H1 (cell line): ENCODE measurements around the gene OTUB1. TPM values are rescaled to one million over a fixed set of nuclear protein-coding genes. Genes with fewer than 3 reads are reported as not detected.

Experiments used
- CTCF ChIA-PET: fragments of 300-600 bp; sonication (Branson Sonifier 250); formaldehyde crosslinking; loops from one replicate; lab custom pipeline; 2021; ENCODE audit not compliant: partially characterized antibody; lab: Charles Lee
- POLR2A ChIA-PET: fragments of 300-600 bp; sonication (Branson Sonifier 250); formaldehyde crosslinking; loops from one replicate; lab custom pipeline; 2021; ENCODE audit warnings: inconsistent platforms; ENCODE audit not compliant: partially characterized antibody; lab: Charles Lee
- DNase-seq, 2 experiments: peaks; one replicate each; pipeline versions ENCODE4 v3.0.0 to v3.0.0-alpha.2; 2010 to 2022; ENCODE audit warnings: low spot score in 2 of 2, low read depth in 1 of 2, mixed read lengths in 1 of 2
- FAIRE-seq: peaks from 2 replicates; lab custom pipeline; 2011; peaks lifted over from hg19 to GRCh38; lab: Jason Lieb, UNC
- H2AFZ ChIP-seq: 2 replicates; pipeline ENCODE4 v1.8.1; 2012; ENCODE audit warnings: low read length, inconsistent platforms
- H2AK5ac ChIP-seq: 2 replicates; pipeline ENCODE4 v1.6.1; 2013; ENCODE audit warnings: low read depth, low read length
- H2BK120ac ChIP-seq: replicated peaks from 2 replicates; pipeline ENCODE3; 2013; ENCODE audit warnings: low read depth, low read length, inconsistent platforms
- H2BK12ac ChIP-seq: 2 replicates; pipeline ENCODE4 v1.6.1; 2013; ENCODE audit warnings: low read depth, low read length
- H2BK15ac ChIP-seq: 2 replicates; pipeline ENCODE4 v1.6.1; 2013; ENCODE audit warnings: low read length
- H2BK20ac ChIP-seq: 2 replicates; pipeline ENCODE4 v1.6.1; 2013; ENCODE audit warnings: low read length
- H2BK5ac ChIP-seq: 2 replicates; pipeline ENCODE4 v1.6.1; 2013; ENCODE audit warnings: low read depth, low read length
- H3K14ac ChIP-seq: 2 replicates; pipeline ENCODE4 v1.6.1; 2013; ENCODE audit warnings: inconsistent platforms; ENCODE audit not compliant: insufficient read length
- H3K18ac ChIP-seq: 2 replicates; pipeline ENCODE4 v1.6.1; 2013; ENCODE audit warnings: low read length; ENCODE audit errors: extremely low read depth
- H3K23ac ChIP-seq: 2 replicates; pipeline ENCODE4 v1.6.1; 2013; ENCODE audit warnings: inconsistent platforms; ENCODE audit not compliant: insufficient read length
- H3K23me2 ChIP-seq: 2 replicates; pipeline ENCODE4 v1.6.1; 2013; ENCODE audit warnings: low read depth, low read length
- H3K27ac ChIP-seq: 2 replicates; pipeline ENCODE4 v1.6.1; 2011; ENCODE audit warnings: low read depth, low read length, inconsistent platforms
- H3K27me3 ChIP-seq, 4 experiments: replicated peaks in 1 of 4; 1 replicate in 1 of 4; 2 replicates in 3 of 4; pipeline versions ENCODE4 v1.6.1 to v1.8.1; 2011 to 2013; ENCODE audit warnings: low read length in 3 of 4, mild to moderate bottlenecking in 3 of 4, inconsistent platforms in 2 of 4, mixed read lengths in 2 of 4, moderate library complexity in 1 of 4; ENCODE audit not compliant: control insufficient read depth in 3 of 4, insufficient read depth in 3 of 4; ENCODE audit errors: extremely low read depth in 1 of 4
- H3K36me3 ChIP-seq, 4 experiments: 2 replicates each; pipeline versions ENCODE4 v1.6.1 to v1.8.1; 2011 to 2013; ENCODE audit warnings: mild to moderate bottlenecking in 4 of 4, low read length in 3 of 4, moderate library complexity in 2 of 4, control low read depth in 1 of 4, inconsistent platforms in 1 of 4; ENCODE audit not compliant: insufficient read depth in 4 of 4, control insufficient read depth in 2 of 4
- H3K4ac ChIP-seq: replicated peaks from 2 replicates; pipeline ENCODE3; 2013; ENCODE audit warnings: low read length, low read depth, mixed read lengths, inconsistent platforms; ENCODE audit not compliant: insufficient read length
- H3K4me1 ChIP-seq, 4 experiments: replicated peaks in 1 of 4; 1 replicate in 1 of 4; 2 replicates in 3 of 4; pipeline versions ENCODE4 v1.6.1 to v1.8.1; 2011 to 2013; ENCODE audit warnings: low read length in 3 of 4, inconsistent platforms in 2 of 4, mixed read lengths in 1 of 4; ENCODE audit not compliant: insufficient read depth in 4 of 4, control insufficient read depth in 3 of 4
- H3K4me2 ChIP-seq, 2 experiments: 2 replicates each; pipeline versions ENCODE4 v1.6.1 to v1.8.1; 2011 to 2013; ENCODE audit warnings: low read depth in 2 of 2, low read length in 2 of 2, control low read depth in 1 of 2, inconsistent platforms in 1 of 2, mild to moderate bottlenecking in 1 of 2; ENCODE audit not compliant: insufficient read depth in 1 of 2
- H3K4me3 ChIP-seq, 4 experiments: fragments of 200-600, 300-600 bp in 1 of 4; sonication (generic), shearing (Covaris generic), sonication (Bioruptor Twin) in 1 of 4; 2 replicates each; pipeline versions ENCODE4 v1.5.1 to v1.8.1; 2011 to 2016; ENCODE audit warnings: low read length in 4 of 4, low read depth in 3 of 4, control low read depth in 2 of 4, inconsistent platforms in 2 of 4, mild to moderate bottlenecking in 2 of 4, mixed read lengths in 1 of 4, moderate library complexity in 1 of 4; ENCODE audit not compliant: insufficient read depth in 2 of 4; ENCODE audit errors: extremely low read depth in 1 of 4
- H3K56ac ChIP-seq: replicated peaks from 2 replicates; pipeline ENCODE3; 2013; ENCODE audit warnings: low read depth, mild to moderate bottlenecking, mixed read lengths, low read length, inconsistent platforms; ENCODE audit not compliant: insufficient read length
- H3K79me1 ChIP-seq: 2 replicates; pipeline ENCODE4 v1.6.1; 2013; ENCODE audit warnings: low read depth, low read length, control low read depth
- H3K79me2 ChIP-seq, 2 experiments: 2 replicates each; pipeline versions ENCODE4 v1.6.1 to v1.8.1; 2012 to 2013; ENCODE audit warnings: low read length in 2 of 2, mild to moderate bottlenecking in 2 of 2, inconsistent platforms in 1 of 2; ENCODE audit not compliant: insufficient read depth in 2 of 2, control insufficient read depth in 1 of 2
- H3K9ac ChIP-seq, 4 experiments: replicated peaks in 1 of 4; 1 replicate in 1 of 4; 2 replicates in 3 of 4; pipeline versions ENCODE4 v1.6.1 to v1.8.1; 2011 to 2013; ENCODE audit warnings: low read depth in 3 of 4, low read length in 3 of 4, control low read depth in 2 of 4, mild to moderate bottlenecking in 2 of 4, moderate library complexity in 2 of 4, inconsistent platforms in 1 of 4; ENCODE audit errors: extremely low read depth in 1 of 4
- H3K9me3 ChIP-seq, 2 experiments: 2 replicates each; pipeline versions ENCODE4 v1.6.1 to v1.8.1; 2012 to 2013; ENCODE audit warnings: mild to moderate bottlenecking in 2 of 2, moderate library complexity in 2 of 2, control low read depth in 1 of 2, inconsistent platforms in 1 of 2, low read depth in 1 of 2, low read length in 1 of 2, mixed read lengths in 1 of 2; ENCODE audit not compliant: insufficient read depth in 2 of 2
- H4K20me1 ChIP-seq, 2 experiments: replicated peaks in 1 of 2; 2 replicates each; pipeline versions ENCODE3 to v1.8.1; 2011 to 2013; ENCODE audit warnings: inconsistent platforms in 2 of 2, low read length in 2 of 2, mild to moderate bottlenecking in 1 of 2; ENCODE audit not compliant: insufficient read depth in 2 of 2, control insufficient read depth in 1 of 2
- H4K5ac ChIP-seq: 2 replicates; pipeline ENCODE4 v1.6.1; 2013; ENCODE audit warnings: low read length, low read depth, mixed read lengths, inconsistent platforms; ENCODE audit not compliant: insufficient read length
- H4K8ac ChIP-seq: 2 replicates; pipeline ENCODE4 v1.8.0; 2013; ENCODE audit warnings: mild to moderate bottlenecking, moderate library complexity, low read length, inconsistent platforms; ENCODE audit not compliant: insufficient read depth; ENCODE audit errors: extremely low read depth
- H4K91ac ChIP-seq: replicated peaks from 2 replicates; pipeline ENCODE3; 2013; ENCODE audit warnings: low read length, mixed read lengths, inconsistent platforms; ENCODE audit not compliant: insufficient read length
- NANOG ChIP-seq: IDR thresholded peaks from 2 replicates; pipeline ENCODE4 v1.6.1; 2011; ENCODE audit warnings: low read length, low read depth, mild to moderate bottlenecking, inconsistent platforms; ENCODE audit not compliant: insufficient read depth, poor library complexity, severe bottlenecking
- NRF1 ChIP-seq: IDR thresholded peaks from 2 replicates; pipeline ENCODE4 v1.6.1; 2011; ENCODE audit warnings: mild to moderate bottlenecking, low read depth, low read length, improper control_type of control experiment
- SP4 ChIP-seq: IDR thresholded peaks from 2 replicates; pipeline ENCODE4 v1.6.1; 2012; ENCODE audit warnings: low read length, inconsistent platforms
- WGBS, 2 experiments: shearing (Covaris generic) in 1 of 2; methylation state at CpG; one replicate each; pipeline versions ENCODE4 v1.1.6 to v1.1.7; 2013 to 2015; ENCODE audit warnings: low lambda C conversion rate in 2 of 2, mixed read lengths in 2 of 2, inconsistent platforms in 1 of 2, low coverage in 1 of 2, missing lambda C conversion rate in 1 of 2; ENCODE audit not compliant: insufficient replicate concordance in 2 of 2, insufficient coverage in 1 of 2, insufficient read length in 1 of 2; ENCODE audit errors: extremely low coverage in 1 of 2, missing lambda C conversion rate in 1 of 2; 5-methylcytosine and 5-hydroxymethylcytosine counted together
- polyA plus RNA-seq, 7 experiments: library from polyadenylated mRNA; depleted of rRNA in 3 of 7; stranded (reverse) in 5 of 7; unstranded in 2 of 7; fragments of >200 nt in 5 of 7; fragments of 200-250 nt in 2 of 7; gene quantifications; 1 replicate in 5 of 7; 2 replicates in 1 of 7; 4 replicates in 1 of 7; pipeline versions ENCODE4 v1.2.1 to v1.2.3, GENCODE V29; 2011 to 2013; ENCODE audit warnings: missing spikeins in 2 of 7, mixed read lengths in 2 of 7
- total RNA-seq: library from RNA; stranded (reverse); fragmentation: NEBNext Ultra II Directional; extraction: Animal tissue kit (Norgen Biotek cat#: 25700); gene quantifications from 2 replicates; pipeline ENCODE4 v1.2.1, GENCODE V29; 2021

OTUB1 gene
- total and polyA plus RNA-seq, 2 of the 8 experiments (the other 6 are each of a cell fraction or from before 2014, with no cell fraction given), result 110 to 274 TPM

GRCh38 chr11:64042301-64042700 lies 56.1 kb downstream of the OTUB1 start:
- Histone ChIP-seq H3K18ac (no peak overlapping the region), H2AFZ (no peak overlapping the region), H2BK12ac (no peak overlapping the region), H3K14ac (no peak overlapping the region), H3K27me3 (peaks cover 31 to 92% (median 75%) of the 10 kb centered on the region in 4 experiments), H4K8ac (no peak overlapping the region; the same call in 1 of the 2 replicates), H3K79me2 (no peaks in the 10 kb centered on the region), H3K79me1 (peaks cover 2% of the 10 kb centered on the region; the same call in 1 of the 2 replicates), H2BK15ac (no peak overlapping the region), H3K4me3 (no peak overlapping the region), H3K4ac (no peak overlapping the region), H2BK5ac (no peak overlapping the region), H4K5ac (no peak overlapping the region), H4K20me1 (peaks cover 12 to 34% of the 10 kb centered on the region in 2 experiments), H3K36me3 (no peaks in the 10 kb centered on the region), H3K23me2 (no peaks in the 10 kb centered on the region), H2AK5ac (no peak overlapping the region), H2BK120ac (no peak overlapping the region), H3K4me2 (no peak overlapping the region), H3K9ac (no peak overlapping the region), H3K4me1 (peaks cover 0 to 6% (median 4%) of the 10 kb centered on the region in 4 experiments; a peak in 4 of 7 replicates), H4K91ac (no peak overlapping the region), H2BK20ac (no peak overlapping the region), H3K23ac (no peak overlapping the region), H3K27ac (no peak overlapping the region), H3K56ac (no peak overlapping the region), H3K9me3 (no peaks in the 10 kb centered on the region)
- 81% methylated on average over 4 of the region's 4 CpGs; no CpG with 5 or more reads in 1 of the 2 experiments for WGBS, 2 experiments
- POLR2A ChIA-PET, result no interaction called here
- DNase-seq, result no peak
- no peak for FAIRE-seq
- CTCF ChIA-PET, result interaction anchor here (0.6 to 21.2 kb wide), 10 partner anchors 10 to 149 kb away, joined by 3 to 291 read pairs (median 8); no protein-coding TSS in a partner anchor
- TF ChIP-seq NRF1 (no peak), NANOG (no peak), SP4 (no peak)
